GM19193 (cell line): Measurements from ENCODE around the gene HPCAL1.

Experiments
- POLR2A ChIP-seq: IDR thresholded peaks from 4 replicates; pipeline ENCODE4 v1.6.1; 2011; ENCODE audit not compliant: insufficient read depth, insufficient read length; ENCODE audit errors: extremely low read depth

Gene HPCAL1

DNA sequence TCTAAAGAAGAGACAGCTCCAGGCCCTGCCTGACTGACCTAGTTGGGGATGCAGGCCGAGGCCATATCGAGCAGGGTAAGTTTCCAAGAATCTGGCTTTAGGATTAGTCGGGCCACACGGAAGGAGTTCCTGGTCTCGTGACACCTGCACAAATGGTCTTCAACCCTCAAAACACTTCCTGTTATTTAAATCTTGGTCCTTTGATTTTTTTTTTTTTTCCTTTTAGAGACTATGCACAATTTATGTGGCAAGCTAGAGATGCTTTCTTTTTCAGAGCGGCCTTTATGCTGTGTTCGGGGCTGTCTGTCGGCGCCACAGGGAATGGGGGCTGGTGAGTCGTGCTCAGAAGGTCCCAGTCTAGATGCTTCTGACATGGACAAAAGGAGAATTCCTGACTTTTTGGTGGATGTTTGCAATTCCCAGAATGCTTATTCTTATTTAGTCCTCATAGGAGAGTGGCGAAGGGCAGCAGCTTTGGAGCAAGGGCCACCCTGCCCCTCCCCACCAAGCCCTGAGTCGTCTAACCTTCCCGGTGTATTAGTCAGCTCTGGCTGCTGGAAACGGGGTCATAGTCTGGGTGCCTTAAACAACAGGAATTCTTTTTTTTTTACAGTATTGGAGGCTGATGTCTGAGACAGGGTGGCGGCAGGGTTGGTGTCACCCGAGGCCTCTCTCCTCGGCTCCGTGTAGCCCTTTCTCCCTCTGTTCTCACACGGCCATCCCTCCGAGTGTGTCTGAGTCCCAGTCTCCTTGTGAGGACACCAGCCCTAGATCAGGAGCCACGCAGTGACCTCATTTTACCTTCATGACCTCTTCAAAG lies 27.4 kb downstream of the HPCAL1 start:
- no peak for TF ChIP-seq POLR2A

DNA sequence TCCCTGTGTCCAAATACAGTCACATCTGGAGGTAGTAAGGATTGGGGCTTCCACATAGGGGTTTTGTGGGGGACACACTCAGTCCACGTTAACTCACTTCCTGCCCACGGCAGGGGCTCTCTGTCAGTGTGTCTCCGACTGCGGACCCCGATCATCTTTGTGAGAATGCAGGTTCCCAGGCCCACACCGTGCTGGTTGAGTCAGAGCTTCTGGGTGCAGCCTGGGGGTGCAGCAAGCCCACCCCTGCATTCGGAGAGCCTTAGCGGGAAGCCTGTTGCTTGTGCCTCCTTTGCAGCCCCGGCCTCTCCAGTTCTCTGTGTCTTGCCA lies 28.0 kb downstream of the HPCAL1 start:
- no peak for TF ChIP-seq POLR2A

DNA sequence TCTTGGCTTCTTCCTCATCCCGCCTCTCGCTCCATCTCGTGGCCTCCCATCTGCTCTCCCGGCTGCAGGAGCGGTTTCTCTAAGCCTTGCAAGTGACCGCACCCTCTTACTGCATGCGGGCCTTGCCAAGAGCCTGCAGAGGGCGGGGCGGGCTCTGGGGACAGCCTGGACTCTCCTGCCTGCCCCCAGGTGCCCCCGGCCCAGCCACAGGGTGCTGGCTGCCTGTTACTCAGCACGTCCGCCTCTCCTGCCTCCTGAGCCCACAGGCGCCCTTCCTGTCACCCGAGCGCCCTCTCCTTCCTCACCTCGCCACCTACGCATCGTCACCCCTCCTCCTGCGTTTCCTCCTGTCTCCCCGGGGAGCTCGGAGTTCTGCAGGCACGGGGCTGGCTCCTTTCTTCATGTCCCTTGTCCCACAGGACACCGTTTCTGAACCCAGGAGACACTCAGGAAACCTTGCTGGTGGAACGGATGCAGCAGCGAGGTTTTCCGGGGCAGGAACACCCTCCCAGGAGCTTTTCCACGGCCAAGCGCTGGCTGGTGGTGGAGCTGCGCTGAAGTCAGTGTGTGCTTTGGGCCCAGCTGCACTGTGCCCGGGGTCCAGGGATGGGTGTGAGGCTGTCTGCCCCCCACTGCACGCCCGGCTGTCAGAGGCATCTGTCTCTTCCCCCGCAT lies 28.5 kb downstream of the HPCAL1 start:
- no peak for TF ChIP-seq POLR2A

DNA sequence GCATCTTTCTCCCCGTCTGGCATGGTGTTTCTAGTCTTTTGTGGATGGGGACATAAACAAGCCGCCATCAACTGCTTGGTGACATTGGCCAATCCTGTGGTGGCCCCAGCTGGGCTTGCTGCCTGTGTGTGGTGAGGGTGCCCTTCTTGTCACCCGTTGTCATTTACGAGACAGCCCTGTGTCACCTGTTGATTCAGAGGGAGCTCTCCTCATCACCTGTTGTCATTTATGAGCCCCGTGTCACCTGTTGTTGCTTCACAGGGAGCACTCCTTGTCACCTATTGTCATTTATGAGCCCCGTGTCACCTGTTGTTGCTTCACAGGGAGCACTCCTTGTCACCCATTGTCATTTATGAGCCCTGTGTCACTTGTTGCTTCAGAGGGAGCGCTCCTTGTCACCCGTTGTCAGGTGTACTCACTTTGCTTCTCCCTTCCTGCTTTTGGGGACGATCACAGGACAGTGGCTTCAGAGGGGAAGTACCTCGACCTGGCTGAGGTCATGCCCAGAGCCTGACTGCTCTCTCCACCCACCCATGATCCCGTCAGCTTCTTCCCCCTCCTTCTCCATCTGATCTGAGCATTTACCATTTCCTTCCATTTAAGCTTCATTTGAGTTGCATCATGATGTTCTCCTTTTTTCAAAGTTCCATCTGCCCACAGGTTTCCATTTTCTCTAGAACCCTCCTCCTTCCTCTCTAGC lies 29.1 kb downstream of the HPCAL1 start:
- TF ChIP-seq POLR2A = no peak

DNA sequence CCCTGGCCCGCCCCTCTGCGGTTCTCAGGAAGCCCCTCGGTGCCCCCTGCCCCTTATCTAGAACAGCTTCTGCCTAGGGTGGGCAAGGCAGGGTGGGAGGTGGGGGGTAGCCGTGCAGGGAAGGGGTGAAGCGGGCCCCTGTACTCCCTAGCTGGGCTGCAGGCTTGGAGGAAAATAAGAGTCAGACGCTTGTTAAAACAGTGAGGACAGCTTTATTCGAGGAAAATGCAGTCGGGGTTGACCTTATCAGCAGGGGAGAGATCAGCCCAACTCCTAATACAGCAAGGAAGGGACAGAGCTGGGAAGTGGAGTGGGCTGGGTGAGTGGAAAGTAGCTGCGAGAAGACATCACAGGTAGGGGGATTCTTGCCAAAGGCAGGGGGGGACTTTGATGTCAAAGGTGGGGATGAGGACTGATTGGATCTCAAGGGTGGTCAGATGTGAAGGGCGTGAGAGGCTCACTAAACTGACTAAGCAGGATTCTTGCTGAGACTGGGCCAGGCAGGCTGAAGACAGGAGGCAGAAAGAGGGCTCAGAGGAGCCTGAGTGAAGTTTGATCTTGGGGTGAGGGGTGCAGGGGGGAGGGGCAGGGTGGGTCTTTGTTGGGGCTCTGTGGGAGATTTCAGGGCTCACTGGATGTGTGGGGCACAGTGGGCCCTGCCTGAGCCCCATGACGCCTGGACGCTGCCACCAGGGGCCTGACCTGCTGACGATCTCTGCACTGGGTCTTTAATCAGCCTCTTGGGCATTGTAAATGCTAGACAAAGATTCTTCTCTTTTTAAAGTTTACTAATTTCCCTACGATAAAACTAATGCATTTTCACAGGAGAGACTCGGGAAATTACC lies 29.9 kb downstream of the HPCAL1 start:
- no peak for TF ChIP-seq POLR2A

DNA sequence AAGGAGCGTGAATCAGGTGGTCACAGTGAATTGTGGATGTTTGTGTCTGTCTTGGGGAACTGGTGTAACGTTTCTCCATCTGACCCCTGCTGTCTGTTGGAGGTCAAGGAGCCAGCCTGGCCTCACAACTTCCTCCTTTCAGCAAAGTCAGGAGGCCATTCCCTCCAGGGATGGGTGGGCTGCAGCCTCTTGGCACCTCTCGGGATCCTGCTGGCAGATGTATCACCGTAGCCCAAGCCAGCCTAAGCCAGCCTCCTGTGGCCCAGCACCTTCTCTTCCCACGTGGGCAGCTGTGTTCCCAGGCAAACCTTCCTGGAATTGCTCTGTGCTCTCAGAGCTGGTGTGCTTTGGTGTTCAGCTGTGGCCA lies 30.5 kb downstream of the HPCAL1 start:
- no peak for TF ChIP-seq POLR2A

DNA sequence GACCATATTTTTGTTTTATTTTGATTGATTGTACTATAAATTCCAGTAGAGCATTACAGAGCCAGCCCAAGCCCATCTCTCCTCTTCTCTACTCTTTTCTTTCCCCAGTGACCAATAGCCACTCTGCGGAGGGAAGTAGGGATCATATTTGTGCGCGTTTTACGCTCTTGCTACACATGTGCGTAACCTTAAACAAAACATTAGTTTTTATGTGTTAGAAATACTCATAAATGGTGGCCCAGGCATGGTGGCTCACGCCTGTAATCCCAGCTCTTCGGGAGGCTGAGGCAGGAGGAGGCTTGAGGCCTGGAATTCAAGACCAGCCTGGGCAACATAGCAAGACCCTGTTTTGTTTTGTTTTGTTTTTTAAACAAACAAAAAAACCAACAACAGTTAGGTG lies 31.3 kb downstream of the HPCAL1 start:
- TF ChIP-seq POLR2A = no peak

DNA sequence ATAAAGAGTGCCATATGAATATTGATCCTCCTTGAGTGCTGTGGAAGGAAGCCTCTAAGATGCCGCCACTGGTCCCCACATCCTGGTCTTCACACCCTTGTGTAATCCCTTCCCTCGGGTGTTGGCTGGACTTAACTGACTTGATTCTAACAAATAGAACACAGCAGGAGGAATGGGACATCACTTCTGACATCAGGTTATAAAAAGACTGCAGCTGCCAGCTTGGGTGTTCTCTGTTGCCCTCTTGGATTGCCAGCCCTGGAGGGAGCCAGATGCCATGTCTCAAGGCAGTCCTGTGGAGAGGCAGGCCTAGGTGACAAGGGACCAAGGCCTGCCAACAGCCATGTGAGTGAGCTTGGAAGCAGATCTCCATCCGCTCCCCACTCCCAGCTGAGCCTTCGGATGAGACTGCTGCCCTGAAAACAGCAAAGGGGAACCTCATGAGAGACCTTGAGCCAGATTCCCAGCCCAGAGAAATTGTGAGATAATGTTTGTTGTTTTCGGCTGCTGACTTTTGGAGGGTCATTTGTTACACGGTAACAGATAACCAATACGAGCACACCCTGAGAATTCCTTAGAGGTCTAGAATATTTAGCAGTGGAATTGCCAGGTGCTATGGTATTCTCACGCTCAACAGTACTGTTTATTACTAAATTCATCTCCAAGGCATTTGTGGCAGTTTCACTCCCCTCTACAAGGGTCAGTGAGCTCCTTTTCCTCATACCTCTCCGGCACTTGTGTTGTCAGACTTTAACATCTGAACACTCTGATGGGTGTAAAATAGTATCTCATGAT lies 32.5 kb downstream of the HPCAL1 start:
- no peak for TF ChIP-seq POLR2A

DNA sequence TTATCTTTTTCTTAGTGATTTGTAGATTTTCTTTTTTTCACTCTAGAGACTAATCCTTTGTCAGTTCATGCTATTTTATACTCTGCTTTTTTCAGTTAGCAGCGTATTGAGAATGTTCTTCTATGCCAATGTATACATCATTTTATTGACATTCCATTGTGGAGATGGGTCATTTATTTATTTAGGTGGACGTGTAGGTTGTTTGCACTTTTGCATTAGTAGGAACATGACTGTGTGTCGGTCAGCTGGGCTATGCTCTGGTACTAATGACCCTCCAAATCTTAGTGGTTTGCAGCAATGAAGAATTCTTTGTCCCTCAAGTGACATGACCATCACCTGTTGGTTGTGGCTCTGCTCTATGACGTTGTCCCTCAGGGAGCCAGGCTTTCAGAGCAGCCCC lies 33.6 kb downstream of the HPCAL1 start:
- no peak for TF ChIP-seq POLR2A

DNA sequence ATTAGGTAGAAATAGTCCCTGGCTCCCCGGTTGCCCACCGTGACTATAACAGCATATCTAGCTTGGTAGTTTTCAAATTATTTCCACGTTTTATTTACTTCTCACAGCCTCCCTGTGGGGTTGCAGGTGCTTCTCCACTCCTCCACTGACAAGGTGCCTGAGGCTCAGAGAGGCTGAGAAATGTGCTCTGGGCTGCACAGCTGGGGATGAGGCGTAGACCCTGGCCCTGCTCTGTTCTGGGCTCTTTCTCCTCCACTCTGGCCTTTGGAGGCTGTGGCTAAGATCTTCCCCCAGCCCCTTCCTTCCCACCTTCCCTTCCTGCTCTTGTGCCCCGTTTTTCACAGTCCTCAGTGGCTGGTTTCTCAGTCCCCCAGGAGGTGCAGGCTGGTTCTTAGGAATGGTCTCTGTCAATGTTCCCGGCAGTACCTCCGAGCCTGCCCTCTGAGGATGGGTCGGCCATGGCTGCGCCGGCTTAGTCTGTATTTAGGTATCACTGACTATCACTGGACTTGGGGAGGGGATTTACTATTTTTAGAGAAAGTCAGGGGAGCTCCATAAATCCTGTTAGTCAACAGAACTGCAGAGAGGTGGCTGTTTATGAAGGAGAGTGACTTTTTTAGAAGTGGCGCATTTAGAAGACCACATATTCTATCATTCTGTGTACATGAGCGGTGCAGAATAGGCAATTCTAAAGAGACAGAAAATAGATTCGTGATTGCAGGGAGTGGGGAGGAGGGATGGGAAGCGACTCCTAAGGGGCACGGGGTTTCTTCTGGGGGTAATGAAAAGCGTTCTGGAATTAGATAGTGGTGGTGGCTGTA lies 35.0 kb downstream of the HPCAL1 start:
- TF ChIP-seq POLR2A = no peak

DNA sequence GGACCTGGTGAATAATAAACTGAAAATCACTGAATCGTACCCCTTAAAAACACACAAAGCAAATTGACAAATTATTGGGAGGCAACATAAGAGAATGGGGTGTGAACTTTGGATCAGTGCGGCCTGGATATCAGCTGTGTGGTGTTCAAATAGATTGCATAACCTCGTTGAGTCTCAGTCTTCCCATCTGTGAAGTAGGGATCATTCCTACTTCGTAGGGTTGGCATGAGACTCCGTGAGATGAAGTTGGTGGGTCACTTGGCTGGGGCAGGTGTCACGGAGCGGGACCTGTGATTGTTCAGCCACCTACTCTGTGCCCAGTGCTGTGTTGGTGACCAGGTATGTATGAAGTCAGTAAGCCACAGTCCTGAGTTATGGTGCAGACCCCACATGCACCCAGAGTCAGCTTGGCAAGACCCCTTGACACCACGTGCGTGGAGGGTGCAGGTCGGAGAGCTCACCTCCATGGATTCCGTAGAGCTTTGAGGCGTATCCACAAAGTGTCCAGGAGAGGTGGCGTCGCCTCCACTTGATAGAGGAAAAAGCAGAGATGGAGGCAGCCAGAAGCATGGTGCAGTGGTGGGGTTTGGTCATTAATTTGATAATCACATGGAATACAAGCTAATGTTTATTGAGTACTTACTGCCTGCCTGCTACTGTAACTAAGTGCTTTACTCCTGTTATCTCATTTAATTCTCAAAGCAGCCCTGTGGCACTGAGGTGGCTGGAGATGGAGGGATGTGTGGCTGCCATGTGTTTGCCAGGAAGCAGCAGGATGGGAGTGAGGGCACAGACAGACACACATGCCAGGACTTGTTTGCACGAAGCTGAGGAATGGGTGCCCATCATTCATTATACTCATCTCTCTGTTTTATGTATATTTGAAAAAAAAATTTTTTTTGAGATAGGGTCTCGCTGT lies 35.8 kb downstream of the HPCAL1 start:
- TF ChIP-seq POLR2A = no peak
